Measurements from ENCODE around the gene DYNC2LI1.

DYNC2LI1 gene

GRCh38 chr2:43852196-43852730 lies 78.4 kb downstream of the DYNC2LI1 start:
- no peak for DNase-seq (ENCODE audit: low read depth)
- no peak overlapping the region for H3K4me3 ChIP-seq (ENCODE audit: low read depth, low read length)
- no peak for TF ChIP-seq CTCF (IDR thresholded peaks at IDR 0.05; ENCODE audit: low read depth, low read length, missing control alignments)

- H3K4me3 ChIP-seq (ENCODE audit: low read depth, low read length), result no peak overlapping the region
- TF ChIP-seq CTCF (IDR thresholded peaks at IDR 0.05; ENCODE audit: low read depth, low read length, missing control alignments), result no peak
- no peak for DNase-seq (ENCODE audit: low read depth)
Observed at GRCh38 chr2:43853141-43854081, 79.6 kb downstream of the DYNC2LI1 start.

DNA sequence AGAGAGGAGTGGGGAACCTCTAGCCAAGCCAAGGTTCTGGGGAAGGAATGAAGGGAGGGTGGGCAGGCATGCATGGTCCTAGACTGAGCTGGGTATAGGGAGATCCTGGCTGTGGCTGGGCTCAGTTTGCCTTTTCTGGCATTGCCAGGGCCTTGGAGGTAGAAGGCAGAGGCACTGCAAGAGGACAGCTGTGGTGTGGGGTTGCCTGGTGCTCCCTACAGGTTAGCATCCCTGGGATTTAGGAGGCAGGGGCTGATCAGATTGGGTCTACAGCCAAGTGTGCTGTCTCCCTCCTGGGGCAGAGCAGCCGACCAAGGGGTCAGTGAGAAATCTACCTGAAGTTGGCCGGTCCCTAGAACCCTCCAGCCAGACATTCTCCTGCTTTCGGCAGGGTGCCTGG lies 80.8 kb downstream of the DYNC2LI1 start:
- no peak overlapping the region for H3K4me3 ChIP-seq (ENCODE audit: low read depth, low read length)
- no peak for TF ChIP-seq CTCF (IDR thresholded peaks at IDR 0.05; ENCODE audit: low read depth, low read length, missing control alignments)
- DNase-seq (ENCODE audit: low read depth), result no peak

DNA sequence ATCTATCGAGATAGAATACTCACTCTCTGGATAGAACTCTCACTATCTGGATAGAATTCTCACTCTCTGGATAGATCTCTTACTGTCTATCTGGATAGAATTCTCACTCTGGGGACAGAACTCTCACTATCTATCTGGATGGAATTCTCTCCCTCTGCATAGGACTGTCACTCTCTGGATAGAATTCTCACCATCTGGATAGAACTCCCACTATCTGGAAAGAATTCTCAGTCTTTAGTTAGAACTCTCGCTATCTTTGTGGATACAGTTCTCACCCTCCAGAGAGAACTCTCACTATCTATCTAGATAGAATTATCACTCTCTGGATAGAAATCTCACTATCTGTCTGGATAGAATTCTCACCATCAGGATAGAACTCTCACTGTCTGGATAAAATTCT lies 81.5 kb downstream of the DYNC2LI1 start:
- no peak for TF ChIP-seq CTCF (IDR thresholded peaks at IDR 0.05; ENCODE audit: low read depth, low read length, missing control alignments)
- DNase-seq (ENCODE audit: low read depth), result no peak
- H3K4me3 ChIP-seq (ENCODE audit: low read depth, low read length), result no peak overlapping the region

Data from GM12864 (cell line).